Ishikawa (cell line): ENCODE measurements around the gene SIGLEC12.

Source experiments
- CREB1 ChIP-seq: IDR thresholded peaks from 2 replicates; pipeline ENCODE4 v1.6.1; 2012; ENCODE audit warnings: low read depth
- EGR1 ChIP-seq: IDR thresholded peaks from 2 replicates; pipeline ENCODE4 v1.6.1; 2012
- EP300 ChIP-seq: IDR thresholded peaks from 2 replicates; pipeline ENCODE4 v1.6.1; 2012; ENCODE audit warnings: borderline replicate concordance
- FOXM1 ChIP-seq: IDR thresholded peaks from 2 replicates; pipeline ENCODE4 v1.6.1; 2012; ENCODE audit warnings: low read depth, borderline replicate concordance
- TAF1 ChIP-seq: IDR thresholded peaks from 2 replicates; pipeline ENCODE4 v1.6.1; 2012; ENCODE audit warnings: low read depth, mild to moderate bottlenecking
- ZBTB7A ChIP-seq: IDR thresholded peaks from 2 replicates; pipeline ENCODE4 v1.6.1; 2012; ENCODE audit warnings: low read depth
- TF ChIP-seq, protein P1 (sequence below): IDR thresholded peaks from 2 replicates; pipeline ENCODE4 v1.6.1; 2012; ENCODE audit warnings: low read depth, mild to moderate bottlenecking
- TF ChIP-seq, protein P2 (sequence below): IDR thresholded peaks from 2 replicates; pipeline ENCODE4 v1.6.1; 2012

- TF ChIP-seq EP300 (no peak), FOXM1 (no peak), TAF1 (no peak), EGR1 (no peak), CREB1 (no peak), ZBTB7A (no peak)
- TF ChIP-seq, protein P1, sequence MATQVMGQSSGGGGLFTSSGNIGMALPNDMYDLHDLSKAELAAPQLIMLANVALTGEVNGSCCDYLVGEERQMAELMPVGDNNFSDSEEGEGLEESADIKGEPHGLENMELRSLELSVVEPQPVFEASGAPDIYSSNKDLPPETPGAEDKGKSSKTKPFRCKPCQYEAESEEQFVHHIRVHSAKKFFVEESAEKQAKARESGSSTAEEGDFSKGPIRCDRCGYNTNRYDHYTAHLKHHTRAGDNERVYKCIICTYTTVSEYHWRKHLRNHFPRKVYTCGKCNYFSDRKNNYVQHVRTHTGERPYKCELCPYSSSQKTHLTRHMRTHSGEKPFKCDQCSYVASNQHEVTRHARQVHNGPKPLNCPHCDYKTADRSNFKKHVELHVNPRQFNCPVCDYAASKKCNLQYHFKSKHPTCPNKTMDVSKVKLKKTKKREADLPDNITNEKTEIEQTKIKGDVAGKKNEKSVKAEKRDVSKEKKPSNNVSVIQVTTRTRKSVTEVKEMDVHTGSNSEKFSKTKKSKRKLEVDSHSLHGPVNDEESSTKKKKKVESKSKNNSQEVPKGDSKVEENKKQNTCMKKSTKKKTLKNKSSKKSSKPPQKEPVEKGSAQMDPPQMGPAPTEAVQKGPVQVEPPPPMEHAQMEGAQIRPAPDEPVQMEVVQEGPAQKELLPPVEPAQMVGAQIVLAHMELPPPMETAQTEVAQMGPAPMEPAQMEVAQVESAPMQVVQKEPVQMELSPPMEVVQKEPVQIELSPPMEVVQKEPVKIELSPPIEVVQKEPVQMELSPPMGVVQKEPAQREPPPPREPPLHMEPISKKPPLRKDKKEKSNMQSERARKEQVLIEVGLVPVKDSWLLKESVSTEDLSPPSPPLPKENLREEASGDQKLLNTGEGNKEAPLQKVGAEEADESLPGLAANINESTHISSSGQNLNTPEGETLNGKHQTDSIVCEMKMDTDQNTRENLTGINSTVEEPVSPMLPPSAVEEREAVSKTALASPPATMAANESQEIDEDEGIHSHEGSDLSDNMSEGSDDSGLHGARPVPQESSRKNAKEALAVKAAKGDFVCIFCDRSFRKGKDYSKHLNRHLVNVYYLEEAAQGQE: no peak
- TF ChIP-seq, protein P2, sequence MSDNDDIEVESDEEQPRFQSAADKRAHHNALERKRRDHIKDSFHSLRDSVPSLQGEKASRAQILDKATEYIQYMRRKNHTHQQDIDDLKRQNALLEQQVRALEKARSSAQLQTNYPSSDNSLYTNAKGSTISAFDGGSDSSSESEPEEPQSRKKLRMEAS: no peak
These were observed 12.4 kb upstream of the SIGLEC12 start for GRCh38 chr19:51513968-51514367.
